Transverse colon (tissue), 4 donors: ENCODE results near the gene PAWR. TPM values are rescaled to one million over a fixed set of nuclear protein-coding genes. Genes with fewer than 3 reads are reported as not detected.

ENCODE experiments used
- DNase-seq: peaks from one replicate; pipeline ENCODE4 v3.0.0-alpha.2; 2019
- H3K27ac ChIP-seq, 4 donors: fragments of 200-600 bp; sonication (generic); 2 replicates each; pipeline ENCODE4 v1.5.1; 2016 to 2018; ENCODE audit warnings: inconsistent platforms in 4 of 4
- H3K27me3 ChIP-seq: fragments of 200-600 bp; sonication (generic); 2 replicates; pipeline ENCODE4 v1.5.1; 2017; ENCODE audit warnings: inconsistent platforms
- H3K36me3 ChIP-seq, 4 donors: fragments of 200-600 bp; sonication (generic); 2 replicates each; pipeline ENCODE4 v1.5.1; 2017 to 2019; ENCODE audit warnings: inconsistent platforms in 4 of 4
- H3K4me1 ChIP-seq, 4 donors: fragments of 200-600 bp; sonication (generic); 2 replicates each; pipeline ENCODE4 v1.5.1; 2017 to 2020; ENCODE audit warnings: inconsistent platforms in 4 of 4
- H3K4me3 ChIP-seq, 4 donors: fragments of 200-600 bp; sonication (generic); 1 replicate in 1 of 4; 2 replicates in 3 of 4; pipeline versions ENCODE4 v1.5.1 to v1.6.1; 2017 to 2019; ENCODE audit warnings: inconsistent platforms in 4 of 4
- H3K9me3 ChIP-seq, 2 donors: fragments of 200-600 bp; sonication (generic); 2 replicates each; pipeline ENCODE4 v1.5.1; 2017 to 2019; ENCODE audit warnings: inconsistent platforms in 2 of 2
- EP300 ChIP-seq: sonication (generic); formaldehyde crosslinking; IDR thresholded peaks from one replicate; pipeline ENCODE4 v1.6.1; 2017; ENCODE audit warnings: antibody characterized with exemption, low read depth
- POLR2A ChIP-seq: fragments of 450-650 bp; IDR thresholded peaks from one replicate; pipeline ENCODE4 v1.6.1; 2016; ENCODE audit warnings: antibody characterized with exemption, mild to moderate bottlenecking, moderate library complexity
- POLR2AphosphoS5 ChIP-seq, 3 donors: sonication (generic); formaldehyde crosslinking; IDR thresholded peaks; one replicate each; pipeline ENCODE4 v1.6.1; 2016; ENCODE audit warnings: antibody characterized with exemption in 3 of 3
- WGBS, 2 donors: methylation state at CpG; one replicate each; pipeline ENCODE4 v1.1.5; 2018; ENCODE audit warnings: low coverage in 1 of 2; 5-methylcytosine and 5-hydroxymethylcytosine counted together
- in situ Hi-C, 4 donors: fragments of 200-750 bp; cut with MboI; loops; one replicate each; pipeline versions ENCODE4 v1.15.0 to v1.15.1; 2017; ENCODE audit warnings: low sequenced_read_pairs in 3 of 4, low pct_ligation_motif_present in 1 of 4, low pct_unique_long_range_greater_than_20kb in 1 of 4
- intact Hi-C: fragments of 100-400 bp; cut with DNase I; formaldehyde crosslinking; loops from one replicate; pipeline ENCODE4 v1.15.1; 2023; ENCODE audit warnings: low total_unique reads
- total RNA-seq, 4 donors: library from RNA; depleted of rRNA; stranded (reverse); fragments of >200 nt; gene quantifications; one replicate each; pipeline ENCODE4 v1.1.0, GENCODE V29; 2016
- TF ChIP-seq, protein P1 (sequence below), 5 experiments: fragments of 200-600 bp in 3 of 5; fragments of 450-650 bp in 2 of 5; sonication (generic) in 3 of 5; IDR thresholded peaks; 1 replicate in 2 of 5; 2 replicates in 3 of 5; pipeline ENCODE4 v1.5.1; 2016 to 2017; ENCODE audit warnings: antibody characterized with exemption in 5 of 5, inconsistent platforms in 3 of 5, mild to moderate bottlenecking in 2 of 5, moderate library complexity in 1 of 5

Gene PAWR
- total RNA-seq, 4 donors from 2014 or later, result 82.3 to 188 (median 115) TPM

DNA sequence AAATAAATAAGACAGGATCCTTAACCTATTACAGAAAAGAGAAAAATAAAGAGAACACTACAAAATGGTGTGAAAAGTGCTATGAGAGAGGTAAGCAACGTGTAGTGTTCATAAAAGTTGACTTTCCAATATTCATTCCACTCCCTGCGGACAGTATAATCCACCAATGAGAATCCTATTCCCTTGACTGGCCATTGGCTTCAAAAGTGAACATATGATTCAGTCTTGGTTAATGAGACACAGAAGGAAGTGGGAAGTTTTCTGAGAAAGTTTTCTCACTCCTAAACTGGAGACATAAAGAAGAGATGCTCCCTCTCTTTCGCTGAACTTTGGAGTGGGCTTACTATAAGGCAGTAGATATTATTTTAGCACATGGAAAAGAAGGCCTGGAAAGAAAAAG is 153.1 kb downstream of the PAWR start:
- in situ Hi-C loops (loop anchor here in 1 of 4 donors (25.0 kb wide), 1 partner anchor 125 kb away; no protein-coding TSS in a partner anchor), intact Hi-C loops (no loop called here)
- 79 to 97% methylated on average over 3 of the region's 3 CpGs for WGBS, 2 donors
- no peaks in the 10 kb centered on the region for H3K4me1 ChIP-seq
- no peak for TF ChIP-seq EP300
- TF ChIP-seq POLR2AphosphoS5 (IDR thresholded peaks at IDR 0.05), result no peak
- no peak for TF ChIP-seq POLR2A
- TF ChIP-seq, protein P1, sequence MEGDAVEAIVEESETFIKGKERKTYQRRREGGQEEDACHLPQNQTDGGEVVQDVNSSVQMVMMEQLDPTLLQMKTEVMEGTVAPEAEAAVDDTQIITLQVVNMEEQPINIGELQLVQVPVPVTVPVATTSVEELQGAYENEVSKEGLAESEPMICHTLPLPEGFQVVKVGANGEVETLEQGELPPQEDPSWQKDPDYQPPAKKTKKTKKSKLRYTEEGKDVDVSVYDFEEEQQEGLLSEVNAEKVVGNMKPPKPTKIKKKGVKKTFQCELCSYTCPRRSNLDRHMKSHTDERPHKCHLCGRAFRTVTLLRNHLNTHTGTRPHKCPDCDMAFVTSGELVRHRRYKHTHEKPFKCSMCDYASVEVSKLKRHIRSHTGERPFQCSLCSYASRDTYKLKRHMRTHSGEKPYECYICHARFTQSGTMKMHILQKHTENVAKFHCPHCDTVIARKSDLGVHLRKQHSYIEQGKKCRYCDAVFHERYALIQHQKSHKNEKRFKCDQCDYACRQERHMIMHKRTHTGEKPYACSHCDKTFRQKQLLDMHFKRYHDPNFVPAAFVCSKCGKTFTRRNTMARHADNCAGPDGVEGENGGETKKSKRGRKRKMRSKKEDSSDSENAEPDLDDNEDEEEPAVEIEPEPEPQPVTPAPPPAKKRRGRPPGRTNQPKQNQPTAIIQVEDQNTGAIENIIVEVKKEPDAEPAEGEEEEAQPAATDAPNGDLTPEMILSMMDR (IDR thresholded peaks at IDR 0.05), result no peak
- H3K4me3 ChIP-seq, result no peak overlapping the region
- no peaks in the 10 kb centered on the region for H3K27me3 ChIP-seq
- no peak for DNase-seq
- no peaks in the 10 kb centered on the region for H3K9me3 ChIP-seq
- no peaks in the 10 kb centered on the region for H3K36me3 ChIP-seq
- H3K27ac ChIP-seq, result no peak overlapping the region

DNA sequence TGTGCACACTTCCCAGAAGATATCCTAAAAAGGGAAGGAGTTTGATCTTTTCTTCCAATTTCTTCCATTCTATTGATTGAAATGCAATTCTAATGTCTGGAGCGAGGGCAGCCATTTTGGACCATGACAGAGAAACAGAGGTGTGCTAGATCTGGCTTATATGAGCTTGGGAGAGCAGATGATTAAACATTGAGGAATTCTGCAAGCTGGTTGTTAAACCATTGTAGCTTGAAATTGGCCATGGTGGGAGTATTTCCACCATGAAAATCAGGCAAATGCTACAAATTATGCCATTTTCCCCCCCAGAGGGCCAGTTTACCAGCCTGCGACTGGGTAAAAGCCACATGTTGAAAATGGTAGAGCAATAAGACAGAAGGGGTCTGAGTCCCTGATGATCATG is 155.0 kb downstream of the PAWR start:
- no peaks in the 10 kb centered on the region for H3K9me3 ChIP-seq
- no peak for DNase-seq
- no peaks in the 10 kb centered on the region for H3K27me3 ChIP-seq
- H3K4me1 ChIP-seq, result no peaks in the 10 kb centered on the region
- TF ChIP-seq POLR2A (no peak), POLR2AphosphoS5 (IDR thresholded peaks at IDR 0.05) (no peak), EP300 (no peak)
- TF ChIP-seq, protein P1 (IDR thresholded peaks at IDR 0.05), result no peak
- no peaks in the 10 kb centered on the region for H3K36me3 ChIP-seq
- no peak overlapping the region for H3K4me3 ChIP-seq
- intact Hi-C loops, result no loop called here
- no peak overlapping the region for H3K27ac ChIP-seq
- WGBS, 2 donors, result 92 to 100% methylated on average over 1 to 2 of the region's 2 CpGs
- in situ Hi-C loops, result loop anchor here in 1 of 4 donors (25.0 kb wide), 1 partner anchor 123 kb away; no protein-coding TSS in a partner anchor

Other genes with a start within 250 kb of the PAWR start
- 100 to 1,000 TPM; 100 to 121 (median 113) TPM for gene PPP1R12A, start 244.1 kb upstream of the PAWR start, total RNA-seq